GM21423 (cell line): ENCODE results near the gene PLEKHA7.

ENCODE experiments used
- ATAC-seq: cut with Tn5 transposase; IDR thresholded peaks from one replicate; pipeline ENCODE4 v1.9.1; 2021; ENCODE audit warnings: mild to moderate bottlenecking, moderate library complexity; ENCODE audit not compliant: unreplicated experiment

The PLEKHA7 gene

GRCh38 chr11:16815047-16815767 is 199.0 kb downstream of the PLEKHA7 start:
- ATAC-seq, result no peak

- ATAC-seq, result no peak
Measured at GRCh38 chr11:16814410-16815046, 199.7 kb downstream of the PLEKHA7 start.

- no peak for ATAC-seq
Measured at GRCh38 chr11:16813126-16813525, 201.1 kb downstream of the PLEKHA7 start.

- ATAC-seq, result no peak
Measured at GRCh38 chr11:16812274-16812673, 201.9 kb downstream of the PLEKHA7 start.

- ATAC-seq, result no peak
Measured at GRCh38 chr11:16811136-16812020, 202.8 kb downstream of the PLEKHA7 start.

- no peak for ATAC-seq
Measured at GRCh38 chr11:16809886-16810668, 204.1 kb downstream of the PLEKHA7 start.

- no peak for ATAC-seq
Measured at GRCh38 chr11:16807306-16807705, 206.9 kb downstream of the PLEKHA7 start.

GRCh38 chr11:16806791-16807190 is 207.4 kb downstream of the PLEKHA7 start:
- ATAC-seq, result no peak

GRCh38 chr11:16805938-16806337 is 208.3 kb downstream of the PLEKHA7 start:
- ATAC-seq, result no peak

GRCh38 chr11:16804104-16804947 is 209.9 kb downstream of the PLEKHA7 start:
- ATAC-seq, result no peak

GRCh38 chr11:16801288-16801980 is 212.8 kb downstream of the PLEKHA7 start:
- ATAC-seq, result no peak

GRCh38 chr11:16800382-16800781 is 213.8 kb downstream of the PLEKHA7 start:
- no peak for ATAC-seq

GRCh38 chr11:16799890-16800289 is 214.3 kb downstream of the PLEKHA7 start:
- no peak for ATAC-seq

GRCh38 chr11:16799221-16799620 is 215.0 kb downstream of the PLEKHA7 start:
- ATAC-seq, result no peak

GRCh38 chr11:16797776-16798175 is 216.4 kb downstream of the PLEKHA7 start:
- ATAC-seq, result no peak

- no peak for ATAC-seq
Measured at GRCh38 chr11:16796311-16796710, 217.9 kb downstream of the PLEKHA7 start.

- ATAC-seq, result no peak
Measured at GRCh38 chr11:16795146-16795545, 219.1 kb downstream of the PLEKHA7 start.

- no peak for ATAC-seq
Measured at GRCh38 chr11:16794047-16794818, 220.0 kb downstream of the PLEKHA7 start.

GRCh38 chr11:16793511-16793910 is 220.7 kb downstream of the PLEKHA7 start:
- no peak for ATAC-seq
